Erythroblast (primary cell): Measurements from ENCODE around the gene IL1RAPL1.

Experiments used
- GATA1 ChIP-seq: IDR thresholded peaks from 2 replicates; pipeline ENCODE4 v1.6.1; 2011; ENCODE audit warnings: low read depth, mild to moderate bottlenecking, control low read depth, low read length, moderate library complexity
- POLR2A ChIP-seq: IDR thresholded peaks from 2 replicates; pipeline ENCODE4 v1.6.1; 2011; ENCODE audit warnings: mild to moderate bottlenecking, low read length

- TF ChIP-seq POLR2A: no peak
- TF ChIP-seq GATA1: no peak
Observed at GRCh38 chrX:29762006-29762405, 1174.8 kb downstream of the IL1RAPL1 start.
